ENCODE data around the gene VAT1L. TPM values are rescaled to one million over a fixed set of nuclear protein-coding genes. Genes with fewer than 3 reads are reported as not detected.

VAT1L gene
- polyA plus RNA-seq (2014; cell fraction: cytosol; rRNA removed) = 34.2 and 35.3 TPM in 2 replicates
- polyA plus RNA-seq (2014; cell fraction: nucleus; rRNA removed) = 17.6 and 21.4 TPM in 2 replicates

GRCh38 chr16:77788181-77789084 is at the start of gene VAT1L:
Gene VAT1L, plus strand, starts transcription at chr16:77788564. Its CDS starts 119 bp downstream, at chr16:77788683.
- DNase-seq (ENCODE audit: low spot score) = peak; percentile 79

- no peak for DNase-seq (ENCODE audit: low spot score)
These were observed 49.4 kb upstream of the VAT1L start for GRCh38 chr16:77738706-77739558.

GRCh38 chr16:77739559-77739892 is 48.8 kb upstream of the VAT1L start:
- DNase-seq (ENCODE audit: low spot score) = no peak

GRCh38 chr16:77744141-77744540 is 44.2 kb upstream of the VAT1L start:
- DNase-seq (ENCODE audit: low spot score) = no peak

- no peak for DNase-seq (ENCODE audit: low spot score)
These were observed 42.4 kb upstream of the VAT1L start for GRCh38 chr16:77745972-77746371.

GRCh38 chr16:77748421-77749005 is 39.9 kb upstream of the VAT1L start:
- DNase-seq (ENCODE audit: low spot score) = peak; percentile 72

- DNase-seq (ENCODE audit: low spot score) = no peak
These were observed 38.9 kb upstream of the VAT1L start for GRCh38 chr16:77749415-77749814.

- no peak for DNase-seq (ENCODE audit: low spot score)
These were observed 30.3 kb upstream of the VAT1L start for GRCh38 chr16:77758046-77758445.

GRCh38 chr16:77758508-77758907 is 29.9 kb upstream of the VAT1L start:
- no peak for DNase-seq (ENCODE audit: low spot score)

- no peak for DNase-seq (ENCODE audit: low spot score)
These were observed 29.2 kb upstream of the VAT1L start for GRCh38 chr16:77759201-77759600.

GRCh38 chr16:77759821-77760220 is 28.5 kb upstream of the VAT1L start:
- peak; percentile 64 for DNase-seq (ENCODE audit: low spot score)

- DNase-seq (ENCODE audit: low spot score) = peak; percentile 92
These were observed 27.6 kb upstream of the VAT1L start for GRCh38 chr16:77760800-77761199.

- DNase-seq (ENCODE audit: low spot score) = peak; percentile 98
These were observed 27.2 kb upstream of the VAT1L start for GRCh38 chr16:77761204-77761603.

- DNase-seq (ENCODE audit: low spot score) = no peak
These were observed 26.1 kb upstream of the VAT1L start for GRCh38 chr16:77762262-77762661.

- no peak for DNase-seq (ENCODE audit: low spot score)
These were observed 24.4 kb upstream of the VAT1L start for GRCh38 chr16:77763994-77764393.

- no peak for DNase-seq (ENCODE audit: low spot score)
These were observed 21.2 kb upstream of the VAT1L start for GRCh38 chr16:77767211-77767610.

GRCh38 chr16:77767826-77768225 is 20.5 kb upstream of the VAT1L start:
- DNase-seq (ENCODE audit: low spot score) = no peak

- no peak for DNase-seq (ENCODE audit: low spot score)
These were observed 12.2 kb upstream of the VAT1L start for GRCh38 chr16:77775911-77776909.

- no peak for DNase-seq (ENCODE audit: low spot score)
These were observed 10.6 kb upstream of the VAT1L start for GRCh38 chr16:77777745-77778144.

- DNase-seq (ENCODE audit: low spot score) = no peak
These were observed 8.0 kb upstream of the VAT1L start for GRCh38 chr16:77780378-77780837.

GRCh38 chr16:77781091-77781490 is 7.3 kb upstream of the VAT1L start:
- DNase-seq (ENCODE audit: low spot score) = no peak
